ENCODE data around the gene PPP1R14B.

PPP1R14B gene

DNA sequence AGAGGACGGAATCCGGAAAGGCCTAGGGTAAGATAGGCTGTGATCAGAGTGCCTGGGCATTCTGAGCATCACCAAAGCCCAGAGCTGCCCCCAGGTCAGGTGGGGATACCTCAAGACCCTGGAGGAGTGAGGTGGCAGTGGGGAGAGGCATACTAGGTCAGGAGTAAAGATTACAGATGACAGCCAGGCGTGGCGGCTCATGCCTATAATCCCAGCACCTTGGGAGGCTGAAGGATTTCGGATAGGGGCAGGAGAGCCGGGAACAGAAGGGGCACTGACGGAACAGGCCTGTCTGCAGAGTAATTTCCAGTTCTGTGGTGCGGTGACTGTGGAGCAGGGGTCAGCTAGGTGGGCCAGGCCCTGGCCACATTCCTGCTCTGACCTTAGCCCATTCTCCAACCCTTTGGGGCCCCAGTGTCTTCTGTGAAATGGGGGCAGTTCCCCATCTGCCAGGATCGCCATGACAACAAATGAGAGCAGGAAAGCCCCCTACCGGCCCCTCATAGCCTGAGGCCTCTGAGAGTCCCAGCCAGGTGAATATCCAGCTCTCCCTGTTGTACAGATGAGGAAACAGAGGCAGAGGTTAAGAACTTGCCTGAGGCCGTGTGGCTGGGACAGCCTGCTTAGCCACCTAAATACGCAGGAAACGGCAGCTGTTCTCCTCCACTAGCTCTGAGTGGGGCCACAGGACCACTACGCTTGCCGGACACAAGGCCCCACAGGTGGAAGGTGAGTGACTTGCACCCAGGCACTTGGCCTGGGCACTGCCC lies 28.5 kb upstream of the PPP1R14B start:
- peaks cover 18% of the 10 kb centered on the region for H3K4me1 ChIP-seq (ENCODE audit: insufficient read depth, poor library complexity, severe bottlenecking)
- TF ChIP-seq, protein P1, sequence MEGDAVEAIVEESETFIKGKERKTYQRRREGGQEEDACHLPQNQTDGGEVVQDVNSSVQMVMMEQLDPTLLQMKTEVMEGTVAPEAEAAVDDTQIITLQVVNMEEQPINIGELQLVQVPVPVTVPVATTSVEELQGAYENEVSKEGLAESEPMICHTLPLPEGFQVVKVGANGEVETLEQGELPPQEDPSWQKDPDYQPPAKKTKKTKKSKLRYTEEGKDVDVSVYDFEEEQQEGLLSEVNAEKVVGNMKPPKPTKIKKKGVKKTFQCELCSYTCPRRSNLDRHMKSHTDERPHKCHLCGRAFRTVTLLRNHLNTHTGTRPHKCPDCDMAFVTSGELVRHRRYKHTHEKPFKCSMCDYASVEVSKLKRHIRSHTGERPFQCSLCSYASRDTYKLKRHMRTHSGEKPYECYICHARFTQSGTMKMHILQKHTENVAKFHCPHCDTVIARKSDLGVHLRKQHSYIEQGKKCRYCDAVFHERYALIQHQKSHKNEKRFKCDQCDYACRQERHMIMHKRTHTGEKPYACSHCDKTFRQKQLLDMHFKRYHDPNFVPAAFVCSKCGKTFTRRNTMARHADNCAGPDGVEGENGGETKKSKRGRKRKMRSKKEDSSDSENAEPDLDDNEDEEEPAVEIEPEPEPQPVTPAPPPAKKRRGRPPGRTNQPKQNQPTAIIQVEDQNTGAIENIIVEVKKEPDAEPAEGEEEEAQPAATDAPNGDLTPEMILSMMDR (IDR thresholded peaks at IDR 0.05; ENCODE audit: poor library complexity, severe bottlenecking) = no peak
- H3K4me3 ChIP-seq (ENCODE audit: severe bottlenecking) = no peak overlapping the region
- no peaks in the 10 kb centered on the region for H3K9me3 ChIP-seq (ENCODE audit: severe bottlenecking)
- no peaks in the 10 kb centered on the region for H3K27me3 ChIP-seq (ENCODE audit: insufficient read depth, poor library complexity, severe bottlenecking)
- peaks cover 21% of the 10 kb centered on the region for H3K36me3 ChIP-seq (ENCODE audit: low read depth)
- H3K27ac ChIP-seq (ENCODE audit: poor library complexity, severe bottlenecking) = peak overlapping the region; percentile 86
- no peak for DNase-seq (ENCODE audit: low spot score)
- no peak for ATAC-seq (ENCODE audit: low read depth)

DNA sequence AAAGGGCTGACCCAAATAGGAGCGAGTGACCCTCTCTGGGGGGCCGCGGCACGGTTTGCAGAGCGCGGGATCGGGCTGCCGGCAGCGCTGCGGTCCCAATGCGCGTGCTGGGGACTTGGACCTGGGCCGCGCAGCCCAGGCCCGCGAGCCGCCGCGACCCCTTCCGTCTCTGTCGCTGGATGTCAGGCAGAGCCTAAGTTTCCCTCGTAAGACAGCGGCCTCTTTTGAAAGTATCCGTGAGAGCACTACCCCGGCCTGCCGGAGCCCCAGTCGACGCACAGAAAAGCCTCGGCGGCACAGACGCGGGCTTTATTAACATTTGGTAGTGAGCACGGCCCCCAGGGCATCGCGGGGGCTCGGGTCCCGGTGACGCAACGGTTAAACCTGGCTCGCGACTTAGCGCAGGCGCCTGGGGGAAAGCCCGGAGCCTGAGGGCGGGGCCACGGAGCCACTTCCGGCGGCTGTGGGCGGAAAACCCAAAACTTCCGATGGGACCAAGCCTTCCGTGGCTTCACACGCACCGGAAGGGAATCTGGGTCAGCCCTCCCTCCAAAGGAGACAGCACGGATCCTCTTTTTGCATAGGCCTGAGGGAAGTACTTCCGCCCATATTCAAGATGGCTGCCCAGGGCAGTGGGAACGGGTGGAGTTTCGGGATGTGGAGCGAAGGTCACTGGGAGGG lies 22.9 kb upstream of the PPP1R14B start:
- DNase-seq (ENCODE audit: low spot score) (peak; percentile 96), ATAC-seq (ENCODE audit: low read depth) (peak; percentile 77)
- TF ChIP-seq, protein P1 (IDR thresholded peaks at IDR 0.05; ENCODE audit: poor library complexity, severe bottlenecking) = no peak

DNA sequence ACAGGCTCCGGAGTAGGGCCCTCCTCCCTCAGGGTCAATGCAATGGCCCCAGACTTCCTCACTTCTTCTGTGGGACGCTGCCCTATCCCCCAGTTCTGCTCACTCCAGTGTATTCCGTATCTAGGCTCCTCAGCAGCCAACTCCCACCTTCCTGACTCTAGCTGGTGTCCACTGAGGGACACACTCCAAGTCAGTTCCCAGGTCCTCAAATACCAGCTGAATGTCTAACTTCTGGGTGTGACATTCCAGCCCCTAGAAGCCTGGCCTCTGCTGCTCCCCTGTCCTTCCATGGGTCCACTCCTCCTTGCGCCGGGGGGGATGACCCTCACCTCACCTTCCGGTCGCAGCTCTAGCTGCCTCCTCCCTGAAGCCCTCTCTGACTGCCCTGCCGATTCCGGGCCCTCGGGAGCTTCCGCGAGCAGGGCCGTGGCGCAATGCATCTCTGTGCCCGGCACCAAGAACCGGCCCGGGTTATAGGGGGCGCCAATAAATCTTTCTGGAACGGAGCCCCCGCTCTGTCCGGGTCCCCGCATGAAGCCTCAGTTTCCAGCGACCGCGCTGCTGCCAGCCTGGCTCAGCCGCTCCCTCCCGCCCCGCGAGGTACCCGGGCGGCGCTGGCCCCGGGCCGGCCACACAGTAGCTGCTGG lies 22.3 kb upstream of the PPP1R14B start:
- ATAC-seq (ENCODE audit: low read depth) = peak; percentile 8
- Histone ChIP-seq H3K27me3 (ENCODE audit: insufficient read depth, poor library complexity, severe bottlenecking) (no peaks in the 10 kb centered on the region), H3K4me1 (ENCODE audit: insufficient read depth, poor library complexity, severe bottlenecking) (peaks cover 19% of the 10 kb centered on the region), H3K9me3 (ENCODE audit: severe bottlenecking) (no peaks in the 10 kb centered on the region), H3K4me3 (ENCODE audit: severe bottlenecking) (peak overlapping the region; percentile 38), H3K27ac (ENCODE audit: poor library complexity, severe bottlenecking) (peak overlapping the region; percentile 92), H3K36me3 (ENCODE audit: low read depth) (peaks cover 22% of the 10 kb centered on the region)
- DNase-seq (ENCODE audit: low spot score) = no peak
- TF ChIP-seq, protein P1 (IDR thresholded peaks at IDR 0.05; ENCODE audit: poor library complexity, severe bottlenecking) = peak; percentile 19

More for the DNA sequence above, 22.9 kb upstream of the PPP1R14B start:
- H3K36me3 ChIP-seq (ENCODE audit: low read depth) = peaks cover 16% of the 10 kb centered on the region
- peak overlapping the region; percentile 92 for H3K27ac ChIP-seq (ENCODE audit: poor library complexity, severe bottlenecking)
- H3K4me3 ChIP-seq (ENCODE audit: severe bottlenecking) = peak overlapping the region; percentile 38
- H3K27me3 ChIP-seq (ENCODE audit: insufficient read depth, poor library complexity, severe bottlenecking) = no peaks in the 10 kb centered on the region
- peaks cover 19% of the 10 kb centered on the region for H3K4me1 ChIP-seq (ENCODE audit: insufficient read depth, poor library complexity, severe bottlenecking)
- no peaks in the 10 kb centered on the region for H3K9me3 ChIP-seq (ENCODE audit: severe bottlenecking)

DNA sequence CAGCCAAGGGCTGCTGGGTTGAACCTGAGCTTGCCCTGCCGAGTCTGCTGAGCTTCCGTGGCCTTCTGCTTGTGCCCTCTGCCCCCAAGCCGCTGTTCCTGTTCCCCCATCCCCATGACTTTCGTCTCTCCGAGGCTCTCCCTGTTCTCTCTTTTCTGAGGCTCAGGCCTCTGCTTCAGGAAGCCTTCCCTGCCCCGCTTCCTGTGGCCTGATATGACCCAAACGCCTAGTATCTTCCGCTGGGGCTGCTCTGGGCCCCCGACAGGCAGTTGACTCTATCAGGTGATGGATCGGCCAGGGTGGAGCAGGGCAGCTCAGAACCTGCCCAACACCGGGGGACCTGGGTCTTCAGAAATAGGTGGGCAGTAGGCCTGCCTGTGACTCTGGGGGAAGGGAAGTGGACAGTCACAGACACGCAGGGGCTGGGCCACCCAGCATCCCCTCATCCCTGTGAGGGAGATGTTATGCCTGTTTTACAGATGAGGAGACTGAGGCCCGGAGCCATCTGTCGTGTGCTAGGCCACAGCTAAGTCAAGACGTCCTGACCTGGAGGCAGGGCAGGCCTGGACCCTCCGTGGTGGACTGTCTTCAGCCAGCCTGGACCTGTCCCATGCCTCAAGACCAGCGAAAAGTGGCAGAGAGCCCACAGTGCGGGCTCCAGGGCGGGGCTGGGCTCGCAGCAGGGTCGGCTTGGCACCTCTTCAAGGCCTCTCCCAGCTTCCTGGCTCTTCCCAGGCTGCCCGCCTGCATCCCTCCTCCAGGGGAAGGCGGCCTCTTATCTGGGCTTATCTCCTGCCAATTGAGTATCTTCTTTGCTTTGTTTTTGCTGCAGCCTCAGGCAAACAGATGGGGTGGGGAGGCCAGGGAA lies 21.5 kb upstream of the PPP1R14B start:
- TF ChIP-seq, protein P1 (IDR thresholded peaks at IDR 0.05; ENCODE audit: poor library complexity, severe bottlenecking) = no peak
- peaks cover 30% of the 10 kb centered on the region for H3K36me3 ChIP-seq (ENCODE audit: low read depth)
- ATAC-seq (ENCODE audit: low read depth) = peak; percentile 26
- no peaks in the 10 kb centered on the region for H3K27me3 ChIP-seq (ENCODE audit: insufficient read depth, poor library complexity, severe bottlenecking)
- peaks cover 20% of the 10 kb centered on the region for H3K4me1 ChIP-seq (ENCODE audit: insufficient read depth, poor library complexity, severe bottlenecking)
- no peak for DNase-seq (ENCODE audit: low spot score)
- no peaks in the 10 kb centered on the region for H3K9me3 ChIP-seq (ENCODE audit: severe bottlenecking)
- peak overlapping the region; percentile 92 for H3K27ac ChIP-seq (ENCODE audit: poor library complexity, severe bottlenecking)
- no peak overlapping the region for H3K4me3 ChIP-seq (ENCODE audit: severe bottlenecking)
